HCT116 (cell line): ENCODE results near the gene PREX1. TPM values are rescaled to one million over a fixed set of nuclear protein-coding genes. Genes with fewer than 3 reads are reported as not detected.

Experiments used
- ATAC-seq: fragments of 200-7000 bp; cut with Tn5 transposase; 2 replicates; pipeline ENCODE4 v1.9.1; 2020; ENCODE audit warnings: mild to moderate bottlenecking, moderate library complexity
- BruUV-seq: library from RNA; stranded (reverse); fragments of 400-500 nt; replicated peaks from 2 replicates; lab custom pipeline; 2021; lab: Mats Ljungman, UMichigan
- CTCF ChIA-PET: fragments of 300-600 bp; sonication (Branson Sonifier 250); formaldehyde crosslinking; loops from one replicate; lab custom pipeline; 2021; ENCODE audit warnings: antibody characterized with exemption; lab: Charles Lee
- POLR2A ChIA-PET: fragments of 300-600, 350-600 bp; sonication (Branson Sonifier 250); formaldehyde crosslinking; loops from one replicate; lab custom pipeline; 2021; ENCODE audit warnings: antibody characterized with exemption; lab: Charles Lee
- RAD21 ChIA-PET, 2 experiments: fragments of 300-600 bp; sonication (Branson Sonifier 250); formaldehyde crosslinking; loops; one replicate each; lab custom pipeline; 2023; ENCODE audit warnings: low total read pairs in 2 of 2; ENCODE audit not compliant: uncharacterized antibody in 2 of 2, unreplicated experiment in 2 of 2, low non-redundant PET in 1 of 2; lab: Charles Lee
- DNase-seq: peaks from one replicate; pipeline ENCODE4 v3.0.0-alpha.2; 2010; ENCODE audit warnings: low read depth, low spot score
- H2AFZ ChIP-seq: fragments of 200-600 bp; shearing (Covaris generic), sonication (generic); 2 replicates; pipeline ENCODE4 v1.6.1; 2017; ENCODE audit warnings: low read depth, mixed run types, mixed read lengths, antibody characterized with exemption, low read length; ENCODE audit not compliant: poor library complexity, severe bottlenecking
- H3K27ac ChIP-seq: 2 replicates; pipeline ENCODE4 v1.5.1; 2012; ENCODE audit warnings: low read depth, low read length
- H3K27me3 ChIP-seq: fragments of 200-600 bp; sonication (generic); 2 replicates; pipeline ENCODE4 v1.6.1; 2016; ENCODE audit warnings: mixed run types, low read length, mixed read lengths; ENCODE audit not compliant: insufficient read depth
- H3K36me3 ChIP-seq, 2 experiments: fragments of 200-500 bp in 1 of 2; fragments of 200-600 bp in 1 of 2; sonication (Bioruptor generic) in 1 of 2; sonication (generic) in 1 of 2; 2 replicates each; pipeline versions ENCODE4 v1.5.1 to v1.6.1; 2014 to 2016; ENCODE audit warnings: low read length in 2 of 2, inconsistent platforms in 1 of 2, mixed read lengths in 1 of 2, mixed run types in 1 of 2; ENCODE audit not compliant: insufficient read depth in 2 of 2, control insufficient read depth in 1 of 2
- H3K4me1 ChIP-seq, 2 experiments: fragments of 200-600 bp in 1 of 2; sonication (generic) in 1 of 2; 2 replicates each; pipeline versions ENCODE4 v1.5.1 to v1.6.1; 2012 to 2017; ENCODE audit warnings: low read length in 2 of 2, inconsistent platforms in 1 of 2, mild to moderate bottlenecking in 1 of 2, mixed read lengths in 1 of 2, mixed run types in 1 of 2, moderate library complexity in 1 of 2; ENCODE audit not compliant: insufficient read depth in 2 of 2, control insufficient read depth in 1 of 2
- H3K4me2 ChIP-seq: fragments of 200-600 bp; sonication (generic); 2 replicates; pipeline ENCODE4 v1.6.1; 2017; ENCODE audit warnings: mixed run types, low read length, mixed read lengths
- H3K4me3 ChIP-seq, 2 experiments: fragments of 200-600 bp in 1 of 2; sonication (generic) in 1 of 2; replicated peaks in 1 of 2; 2 replicates each; pipeline ENCODE4 v1.5.1; 2011 to 2016; ENCODE audit warnings: low read length in 2 of 2, control low read depth in 1 of 2, low read depth in 1 of 2, mild to moderate bottlenecking in 1 of 2, mixed read lengths in 1 of 2, mixed run types in 1 of 2
- H3K79me2 ChIP-seq: fragments of 200-600 bp; sonication (generic); 2 replicates; pipeline ENCODE4 v1.6.1; 2017; ENCODE audit warnings: mild to moderate bottlenecking, mixed run types, low read length, moderate library complexity, mixed read lengths; ENCODE audit not compliant: insufficient read depth
- H3K9ac ChIP-seq: fragments of 200-600 bp; sonication (generic); 2 replicates; pipeline ENCODE4 v1.6.1; 2016; ENCODE audit warnings: low read length, mixed read lengths
- H3K9me2 ChIP-seq: fragments of 200-600 bp; sonication (generic), shearing (Covaris generic); 2 replicates; pipeline ENCODE4 v1.6.1; 2017; ENCODE audit warnings: mixed run types, mild to moderate bottlenecking, moderate library complexity; ENCODE audit not compliant: insufficient read depth
- H3K9me3 ChIP-seq, 2 experiments: fragments of 200-500 bp in 1 of 2; fragments of 200-600 bp in 1 of 2; sonication (Bioruptor generic) in 1 of 2; sonication (generic) in 1 of 2; 2 replicates each; pipeline ENCODE4 v1.6.1; 2014 to 2017; ENCODE audit warnings: low read length in 2 of 2, mixed read lengths in 2 of 2, inconsistent platforms in 1 of 2, low read depth in 1 of 2, mild to moderate bottlenecking in 1 of 2, mixed run types in 1 of 2, moderate library complexity in 1 of 2; ENCODE audit not compliant: control insufficient read depth in 1 of 2, insufficient read depth in 1 of 2
- H4K20me1 ChIP-seq: fragments of 200-600 bp; sonication (generic), shearing (Covaris generic); 2 replicates; pipeline ENCODE4 v1.6.1; 2017; ENCODE audit warnings: mixed run types, mild to moderate bottlenecking, moderate library complexity; ENCODE audit not compliant: insufficient read depth
- CBX3 ChIP-seq: IDR thresholded peaks from 2 replicates; pipeline ENCODE4 v1.6.1; 2012; ENCODE audit warnings: low read depth
- CTCF ChIP-seq, 3 experiments: fragments of 200-600 bp in 1 of 3; sonication (generic) in 1 of 3; IDR thresholded peaks in 2 of 3; conservative IDR thresholded peaks in 1 of 3; 2 replicates each; pipeline ENCODE4 v1.5.1; 2012 to 2017; ENCODE audit warnings: low read depth in 2 of 3, low read length in 2 of 3, antibody characterized with exemption in 1 of 3, borderline replicate concordance in 1 of 3, control low read depth in 1 of 3, mild to moderate bottlenecking in 1 of 3, mixed read lengths in 1 of 3, mixed run types in 1 of 3, moderate library complexity in 1 of 3; ENCODE audit not compliant: insufficient read depth in 1 of 3
- EGR1 ChIP-seq: IDR thresholded peaks from 2 replicates; pipeline ENCODE4 v1.6.1; 2012; ENCODE audit warnings: low read depth
- ELF1 ChIP-seq: IDR thresholded peaks from 2 replicates; pipeline ENCODE4 v1.6.1; 2012; ENCODE audit warnings: low read depth, borderline replicate concordance
- EZH2 ChIP-seq: fragments of 200-600 bp; sonication (generic); IDR thresholded peaks from 2 replicates; pipeline ENCODE4 v1.6.1; 2017; ENCODE audit warnings: antibody characterized with exemption, mixed run types
- EZH2phosphoT487 ChIP-seq: fragments of 200-600 bp; IDR thresholded peaks from 2 replicates; pipeline ENCODE4 v1.6.1; 2018; ENCODE audit warnings: antibody characterized with exemption, borderline replicate concordance
- FOSL1 ChIP-seq: IDR thresholded peaks from 2 replicates; pipeline ENCODE4 v1.6.1; 2012; ENCODE audit warnings: low read depth
- JUND ChIP-seq: IDR thresholded peaks from 2 replicates; pipeline ENCODE4 v1.6.1; 2012
- MAX ChIP-seq: IDR thresholded peaks from 2 replicates; pipeline ENCODE4 v1.6.1; 2012
- POLR2A ChIP-seq: IDR thresholded peaks from 2 replicates; pipeline ENCODE4 v1.7.0; 2011; ENCODE audit warnings: borderline replicate concordance; ENCODE audit not compliant: insufficient read depth, insufficient read length; ENCODE audit errors: extremely low read depth
- POLR2AphosphoS5 ChIP-seq: IDR thresholded peaks from 2 replicates; pipeline ENCODE4 v1.6.1; 2011; ENCODE audit warnings: mild to moderate bottlenecking, low read depth, low read length, moderate library complexity
- RAD21 ChIP-seq: IDR thresholded peaks from 2 replicates; pipeline ENCODE4 v1.6.1; 2012; ENCODE audit warnings: low read depth, mild to moderate bottlenecking
- SIN3A ChIP-seq: IDR thresholded peaks from 2 replicates; pipeline ENCODE4 v1.6.1; 2012; ENCODE audit warnings: low read depth
- SP1 ChIP-seq: IDR thresholded peaks from 2 replicates; pipeline ENCODE4 v1.6.1; 2012; ENCODE audit warnings: low read depth
- SRF ChIP-seq: IDR thresholded peaks from 2 replicates; pipeline ENCODE4 v1.6.1; 2012; ENCODE audit warnings: low read depth
- TCF7L2 ChIP-seq: IDR thresholded peaks from 2 replicates; pipeline ENCODE4 v1.7.0; 2011; ENCODE audit warnings: borderline replicate concordance, inconsistent platforms; ENCODE audit not compliant: insufficient read depth, insufficient read length; ENCODE audit errors: extremely low read depth
- YY1 ChIP-seq: IDR thresholded peaks from 2 replicates; pipeline ENCODE4 v1.6.1; 2011; ENCODE audit warnings: low read length, low read depth, moderate library complexity, mild to moderate bottlenecking; ENCODE audit not compliant: insufficient replicate concordance; ENCODE audit errors: extremely low read depth
- ZBTB33 ChIP-seq: IDR thresholded peaks from 2 replicates; pipeline ENCODE4 v1.6.1; 2011; ENCODE audit warnings: mild to moderate bottlenecking, low read length, moderate library complexity; ENCODE audit not compliant: insufficient replicate concordance; ENCODE audit errors: extremely low read depth
- ZFX ChIP-seq: fragments of 450-650 bp; IDR thresholded peaks from 2 replicates; pipeline ENCODE4 v1.6.1; 2017
- ZNF274 ChIP-seq: fragments of 200-500 bp; sonication (Bioruptor generic); IDR thresholded peaks from 2 replicates; pipeline ENCODE4 v1.6.1; 2014; ENCODE audit warnings: mild to moderate bottlenecking, low read depth, low read length, inconsistent platforms
- intact Hi-C: fragments of 100-400 bp; cut with micrococcal nuclease; formaldehyde crosslinking; loops from 2 replicates; pipeline ENCODE4 v1.10.0; 2022
- total RNA-seq: library from RNA; stranded (reverse); gene quantifications from one replicate; pipeline ENCODE4 v1.2.1, GENCODE V29; 2021; ENCODE audit not compliant: unreplicated experiment

Gene PREX1
- total RNA-seq, 1 experiment from 2014 or later, result 6.1 TPM

GRCh38 chr20:48618052-48618451 is 209.7 kb downstream of the PREX1 start:
- no peak overlapping the region for H3K27ac ChIP-seq
- no peaks in the 10 kb centered on the region for H4K20me1 ChIP-seq
- ChIA-PET RAD21 (no interaction called here), POLR2A (no interaction called here), CTCF (no interaction called here)
- no peaks in the 10 kb centered on the region for H3K9me3 ChIP-seq
- no peak for TF ChIP-seq SP1
- no peak for TF ChIP-seq FOSL1
- TF ChIP-seq ELF1, result no peak
- TF ChIP-seq RAD21, result no peak
- TF ChIP-seq CBX3, result no peak
- no peak for TF ChIP-seq YY1
- TF ChIP-seq MAX, result no peak
- no peak for TF ChIP-seq CTCF (IDR thresholded peaks at IDR 0.05 in 2 of 3, conservative IDR thresholded peaks at IDR 0.05 in 1 of 3; ENCODE audit: borderline replicate concordance in 1 of 3, insufficient read depth in 1 of 3, low read depth in 2 of 3, low read length in 2 of 3)
- TF ChIP-seq TCF7L2, result no peak
- no peak for TF ChIP-seq EZH2phosphoT487
- no peak for TF ChIP-seq JUND
- TF ChIP-seq EGR1, result no peak
- no peak for TF ChIP-seq ZFX
- TF ChIP-seq POLR2AphosphoS5, result no peak
- no peak for TF ChIP-seq EZH2
- TF ChIP-seq ZNF274, result no peak
- no peak for TF ChIP-seq SIN3A
- no peak for TF ChIP-seq POLR2A
- no peak for TF ChIP-seq ZBTB33
- no peak for TF ChIP-seq SRF
- intact Hi-C loops, result no loop called here
- H3K4me2 ChIP-seq, result no peak overlapping the region
- no peaks in the 10 kb centered on the region for H3K27me3 ChIP-seq
- no peak overlapping the region for H2AFZ ChIP-seq
- no TSS peak for BruUV-seq
- ATAC-seq (no peak), DNase-seq (no peak)
- no peak overlapping the region for H3K9ac ChIP-seq
- H3K79me2 ChIP-seq, result no peaks in the 10 kb centered on the region
- H3K4me1 ChIP-seq, result peaks cover 5 to 25% of the 10 kb centered on the region in 2 experiments; a peak in 3 of 4 replicates
- no peaks in the 10 kb centered on the region for H3K36me3 ChIP-seq
- H3K9me2 ChIP-seq, result no peaks in the 10 kb centered on the region
- no peak overlapping the region for H3K4me3 ChIP-seq
